DMS 273 (cell line): ENCODE data around the gene MOSMO.
"Not testable (repeated sequence)": the region's sequence is repeated elsewhere in the genome, so short reads cannot be mapped to it uniquely, and the experiment has no call there.

Experiments
- DNase-seq: peaks from one replicate; lab custom pipeline; 2025; ENCODE audit not compliant: unreplicated experiment; lab: John Stamatoyannopoulos, UW

The MOSMO gene

GRCh38 chr16:22091721-22092120 is 83.8 kb downstream of the MOSMO start:
- no peak for DNase-seq

GRCh38 chr16:22092143-22092933 is 84.4 kb downstream of the MOSMO start, which contains the start of gene VWA3A:
Gene VWA3A (plus strand): TSS chr16:22092541. CDS start chr16:22092638, 97 bp downstream.
- peak; percentile 30 for DNase-seq

GRCh38 chr16:22093331-22093730 is 85.4 kb downstream of the MOSMO start:
- no peak for DNase-seq

GRCh38 chr16:22093996-22094395 is 86.1 kb downstream of the MOSMO start:
- DNase-seq = no peak

- DNase-seq = peak; percentile 79
Observed at GRCh38 chr16:22098405-22099255, 90.7 kb downstream of the MOSMO start.

GRCh38 chr16:22099256-22099975 is 91.5 kb downstream of the MOSMO start:
- no peak for DNase-seq

- no peak for DNase-seq
Observed at GRCh38 chr16:22103441-22103840, 95.5 kb downstream of the MOSMO start.

- DNase-seq = no peak
Observed at GRCh38 chr16:22109258-22109898, 101.5 kb downstream of the MOSMO start.

- not testable (repeated sequence) for DNase-seq
Observed at GRCh38 chr16:22111629-22112028, 103.7 kb downstream of the MOSMO start.

- no peak for DNase-seq
Observed at GRCh38 chr16:22116095-22116700, 108.3 kb downstream of the MOSMO start.

GRCh38 chr16:22117609-22118008 is 109.7 kb downstream of the MOSMO start:
- no peak for DNase-seq

GRCh38 chr16:22120440-22120839 is 112.5 kb downstream of the MOSMO start:
- DNase-seq = no peak

GRCh38 chr16:22122239-22122638 is 114.3 kb downstream of the MOSMO start:
- no peak for DNase-seq

GRCh38 chr16:22123146-22123545 is 115.2 kb downstream of the MOSMO start:
- peak; percentile 22 for DNase-seq

- no peak for DNase-seq
Observed at GRCh38 chr16:22123759-22124490, 116.0 kb downstream of the MOSMO start.

- no peak for DNase-seq
Observed at GRCh38 chr16:22124583-22125284, 116.8 kb downstream of the MOSMO start.

GRCh38 chr16:22126037-22126558 is 118.2 kb downstream of the MOSMO start:
- DNase-seq = no peak

GRCh38 chr16:22128537-22128936 is 120.6 kb downstream of the MOSMO start:
- DNase-seq = not testable (repeated sequence)

GRCh38 chr16:22130528-22130927 is 122.6 kb downstream of the MOSMO start:
- no peak for DNase-seq
